Endothelial cell (in vitro differentiated cells): ENCODE data around the gene C22orf42. TPM values are rescaled to one million over a fixed set of nuclear protein-coding genes. Genes with fewer than 3 reads are reported as not detected.

ENCODE experiments used
- DNase-seq: peaks from one replicate; pipeline ENCODE4 v3.0.0; 2021; ENCODE audit warnings: low spot score
- H3K27ac Mint-ChIP-seq: one replicate; pipeline ENCODE4 v1.8.0; 2021; ENCODE audit warnings: mixed read lengths, inconsistent platforms; ENCODE audit not compliant: unreplicated experiment
- H3K27me3 Mint-ChIP-seq: one replicate; pipeline ENCODE4 v1.8.0; 2021; ENCODE audit warnings: mild to moderate bottlenecking, moderate library complexity, mixed read lengths, inconsistent platforms; ENCODE audit not compliant: unreplicated experiment
- H3K36me3 Mint-ChIP-seq: one replicate; pipeline ENCODE4 v1.8.0; 2021; ENCODE audit warnings: mild to moderate bottlenecking, low read depth, mixed read lengths, inconsistent platforms; ENCODE audit not compliant: unreplicated experiment
- H3K4me1 Mint-ChIP-seq: one replicate; pipeline ENCODE4 v1.8.0; 2021; ENCODE audit warnings: mild to moderate bottlenecking, mixed read lengths, inconsistent platforms; ENCODE audit not compliant: unreplicated experiment
- H3K4me3 Mint-ChIP-seq: one replicate; pipeline ENCODE4 v1.8.0; 2021; ENCODE audit warnings: mild to moderate bottlenecking, mixed read lengths, inconsistent platforms; ENCODE audit not compliant: unreplicated experiment
- H3K9me3 Mint-ChIP-seq: one replicate; pipeline ENCODE4 v1.8.0; 2021; ENCODE audit warnings: mixed read lengths, inconsistent platforms; ENCODE audit not compliant: unreplicated experiment
- total RNA-seq: library from RNA; stranded (reverse); fragmentation: NEBNext Ultra II Directional; extraction: Animal tissue kit (Norgen Biotek cat#: 25700); gene quantifications from one replicate; pipeline ENCODE4 v1.2.1, GENCODE V29; 2021; ENCODE audit not compliant: unreplicated experiment
- TF ChIP-seq, protein P1 (sequence below): fragments of 200-600 bp; sonication (generic); IDR thresholded peaks from one replicate; pipeline ENCODE4 v1.5.0; 2021; ENCODE audit warnings: antibody characterized with exemption; ENCODE audit not compliant: unreplicated experiment

The C22orf42 gene
- total RNA-seq, 1 donor from 2014 or later = not detected

DNA sequence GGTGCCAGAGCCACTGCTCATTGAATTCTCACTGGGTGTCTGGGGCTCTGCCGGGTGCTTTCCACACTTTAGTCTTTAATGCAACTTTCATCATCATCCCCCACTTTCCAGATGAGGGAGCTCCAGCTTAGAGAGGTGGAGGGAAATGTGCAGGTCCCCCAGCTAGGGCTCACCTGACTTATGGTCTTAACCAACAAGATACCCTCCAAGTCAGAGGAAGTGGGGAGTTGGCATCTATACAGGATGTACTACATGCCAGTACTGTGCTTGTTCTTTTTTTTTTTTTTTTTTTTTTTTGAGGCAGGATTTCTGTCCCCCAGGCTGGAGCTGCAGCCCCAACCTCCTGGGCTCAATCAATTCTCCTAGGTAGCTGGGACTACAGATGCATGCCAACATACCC is 26.3 kb downstream of the C22orf42 start:
- TF ChIP-seq, protein P1, sequence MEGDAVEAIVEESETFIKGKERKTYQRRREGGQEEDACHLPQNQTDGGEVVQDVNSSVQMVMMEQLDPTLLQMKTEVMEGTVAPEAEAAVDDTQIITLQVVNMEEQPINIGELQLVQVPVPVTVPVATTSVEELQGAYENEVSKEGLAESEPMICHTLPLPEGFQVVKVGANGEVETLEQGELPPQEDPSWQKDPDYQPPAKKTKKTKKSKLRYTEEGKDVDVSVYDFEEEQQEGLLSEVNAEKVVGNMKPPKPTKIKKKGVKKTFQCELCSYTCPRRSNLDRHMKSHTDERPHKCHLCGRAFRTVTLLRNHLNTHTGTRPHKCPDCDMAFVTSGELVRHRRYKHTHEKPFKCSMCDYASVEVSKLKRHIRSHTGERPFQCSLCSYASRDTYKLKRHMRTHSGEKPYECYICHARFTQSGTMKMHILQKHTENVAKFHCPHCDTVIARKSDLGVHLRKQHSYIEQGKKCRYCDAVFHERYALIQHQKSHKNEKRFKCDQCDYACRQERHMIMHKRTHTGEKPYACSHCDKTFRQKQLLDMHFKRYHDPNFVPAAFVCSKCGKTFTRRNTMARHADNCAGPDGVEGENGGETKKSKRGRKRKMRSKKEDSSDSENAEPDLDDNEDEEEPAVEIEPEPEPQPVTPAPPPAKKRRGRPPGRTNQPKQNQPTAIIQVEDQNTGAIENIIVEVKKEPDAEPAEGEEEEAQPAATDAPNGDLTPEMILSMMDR = no peak

DNA sequence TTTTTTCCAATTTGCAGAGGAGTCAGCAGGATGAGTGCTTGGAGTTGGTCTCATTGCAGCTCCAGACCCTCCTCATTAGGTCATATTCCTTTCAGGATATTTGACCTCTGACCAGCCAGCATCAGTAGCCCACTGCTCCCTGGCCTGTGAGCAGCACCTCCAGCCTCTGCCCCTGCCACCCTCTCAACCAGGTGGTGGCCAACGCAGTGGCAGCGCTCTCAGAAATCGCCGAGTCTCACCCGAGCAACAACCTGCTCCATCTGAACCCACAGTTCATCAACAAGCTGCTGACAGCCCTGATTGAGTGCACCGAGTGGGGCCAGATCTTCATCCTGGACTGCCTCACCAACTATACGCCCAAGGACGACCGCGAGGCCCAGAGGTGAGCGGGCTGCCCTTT is 27.0 kb downstream of the C22orf42 start:
- no peaks in the 10 kb centered on the region for H3K36me3 Mint-ChIP-seq
- no peaks in the 10 kb centered on the region for H3K27me3 Mint-ChIP-seq
- DNase-seq = no peak

More for the DNA sequence above, 26.3 kb downstream of the C22orf42 start:
- Mint-ChIP-seq H3K4me1 (peaks cover 12% of the 10 kb centered on the region), H3K36me3 (no peaks in the 10 kb centered on the region), H3K4me3 (no peak overlapping the region), H3K27me3 (no peaks in the 10 kb centered on the region), H3K27ac (no peak overlapping the region), H3K9me3 (no peaks in the 10 kb centered on the region)
- no peak for DNase-seq

DNA sequence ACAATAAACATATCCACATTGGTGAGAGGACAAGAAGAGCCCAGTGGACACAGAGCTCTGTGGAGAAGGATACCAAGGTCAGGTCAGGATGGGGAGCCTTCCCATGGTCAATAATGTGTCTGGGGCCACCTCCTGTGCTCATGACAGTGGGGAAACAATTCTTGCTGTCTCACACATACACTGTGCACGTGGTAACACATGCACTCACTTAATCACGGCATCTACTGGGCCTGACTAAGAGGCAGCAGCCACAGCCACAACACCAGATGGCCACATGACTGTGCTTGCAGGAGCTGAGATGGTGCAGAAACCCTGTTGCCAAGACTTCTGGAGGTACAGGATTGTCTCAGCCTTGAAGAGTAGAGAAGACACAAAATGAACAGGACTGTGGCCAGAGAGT is 28.6 kb downstream of the C22orf42 start:
- Mint-ChIP-seq H3K9me3 (no peaks in the 10 kb centered on the region), H3K27ac (no peak overlapping the region), H3K4me3 (no peak overlapping the region), H3K27me3 (no peaks in the 10 kb centered on the region), H3K4me1 (no peaks in the 10 kb centered on the region), H3K36me3 (no peaks in the 10 kb centered on the region)
- no peak for DNase-seq
- TF ChIP-seq, protein P1 = no peak

More for the DNA sequence above, 27.0 kb downstream of the C22orf42 start:
- no peaks in the 10 kb centered on the region for H3K9me3 Mint-ChIP-seq
- TF ChIP-seq, protein P1 = no peak
- H3K4me1 Mint-ChIP-seq = peaks cover 6% of the 10 kb centered on the region
- no peak overlapping the region for H3K4me3 Mint-ChIP-seq
- no peak overlapping the region for H3K27ac Mint-ChIP-seq

DNA sequence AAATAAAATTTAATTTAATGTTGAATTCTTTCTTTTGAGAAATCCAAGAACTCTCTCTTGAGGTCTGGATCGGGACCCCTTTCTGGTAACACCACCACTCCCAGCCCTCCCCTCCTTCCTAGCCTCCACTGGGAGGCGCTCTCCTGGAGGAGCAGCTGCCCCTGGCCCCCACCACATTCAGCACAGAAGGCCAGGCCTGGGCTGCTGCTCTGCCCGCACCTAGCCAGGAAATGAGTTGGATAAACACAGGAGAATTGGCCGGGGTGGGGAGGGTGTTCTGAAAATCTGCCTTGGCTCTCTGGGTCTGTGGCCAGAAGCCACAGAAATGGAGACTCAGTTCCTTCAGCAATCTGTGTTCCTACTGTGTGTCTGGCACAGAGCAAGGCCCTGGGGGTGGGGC is 31.2 kb downstream of the C22orf42 start:
- peak; percentile 22 for DNase-seq
- Mint-ChIP-seq H3K27ac (no peak overlapping the region), H3K4me1 (peaks cover 6% of the 10 kb centered on the region), H3K36me3 (no peaks in the 10 kb centered on the region), H3K27me3 (no peaks in the 10 kb centered on the region), H3K4me3 (no peak overlapping the region), H3K9me3 (no peaks in the 10 kb centered on the region)
- TF ChIP-seq, protein P1 = peak; percentile 52

DNA sequence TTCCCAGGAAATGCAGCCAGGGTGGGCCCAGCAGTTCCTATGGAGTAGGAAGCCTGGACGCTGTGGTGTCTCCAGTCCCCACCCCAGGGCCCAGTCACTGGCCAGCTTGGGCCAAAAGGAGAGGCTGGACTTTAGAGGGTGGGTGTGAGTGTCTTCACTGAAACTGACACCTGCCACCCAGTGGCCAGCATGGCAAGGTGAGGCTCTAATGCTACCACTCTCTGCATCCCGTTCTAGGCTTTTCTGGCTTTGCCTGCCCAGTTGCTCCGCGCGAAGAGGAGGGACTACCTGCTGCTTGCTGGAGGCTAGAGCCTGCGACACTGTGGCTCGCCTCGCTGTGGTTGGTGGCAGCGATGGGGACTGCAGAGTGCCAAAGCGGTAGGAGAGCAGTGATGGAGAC is 35.4 kb downstream of the C22orf42 start:
- Mint-ChIP-seq H3K27me3 (peaks cover 5% of the 10 kb centered on the region), H3K4me1 (peaks cover 6% of the 10 kb centered on the region), H3K36me3 (no peaks in the 10 kb centered on the region), H3K9me3 (no peaks in the 10 kb centered on the region), H3K27ac (no peak overlapping the region), H3K4me3 (no peak overlapping the region)
- TF ChIP-seq, protein P1 = peak; percentile 19
- DNase-seq = no peak
